OCI-LY3 (cell line): ENCODE results near the gene MUC21.

Experiments used
- EZH2phosphoT487 ChIP-seq: fragments of 200-600 bp; shearing (Covaris generic); IDR thresholded peaks from 2 replicates; pipeline ENCODE4 v1.6.1; 2018; ENCODE audit warnings: antibody characterized with exemption, mixed run types, low read depth
- TF ChIP-seq, protein P1 (sequence below): fragments of 200-600, 300-600 bp; sonication (generic); IDR thresholded peaks from 2 replicates; pipeline ENCODE4 v1.5.1; 2014; ENCODE audit warnings: antibody characterized with exemption, low read length, low read depth

DNA sequence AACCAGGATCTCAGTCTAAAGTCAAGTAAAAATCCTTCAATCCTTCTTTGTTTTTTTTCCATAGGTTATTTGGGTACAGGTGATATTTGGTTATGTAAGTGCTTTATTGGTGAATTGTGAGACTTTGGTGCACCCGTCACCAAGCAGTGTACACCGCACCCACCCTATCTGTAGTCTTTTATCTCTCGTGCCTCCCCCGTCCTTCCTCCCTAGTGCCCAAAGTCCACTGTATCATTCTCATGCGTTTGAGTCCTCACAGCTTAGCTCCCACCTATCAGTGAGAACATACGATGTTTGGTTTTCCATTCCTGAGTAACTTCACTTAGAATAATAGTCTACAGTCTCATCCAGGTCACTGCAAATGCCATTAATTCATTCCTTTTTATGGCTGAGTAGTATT is 27.6 kb downstream of the MUC21 start:
- TF ChIP-seq, protein P1, sequence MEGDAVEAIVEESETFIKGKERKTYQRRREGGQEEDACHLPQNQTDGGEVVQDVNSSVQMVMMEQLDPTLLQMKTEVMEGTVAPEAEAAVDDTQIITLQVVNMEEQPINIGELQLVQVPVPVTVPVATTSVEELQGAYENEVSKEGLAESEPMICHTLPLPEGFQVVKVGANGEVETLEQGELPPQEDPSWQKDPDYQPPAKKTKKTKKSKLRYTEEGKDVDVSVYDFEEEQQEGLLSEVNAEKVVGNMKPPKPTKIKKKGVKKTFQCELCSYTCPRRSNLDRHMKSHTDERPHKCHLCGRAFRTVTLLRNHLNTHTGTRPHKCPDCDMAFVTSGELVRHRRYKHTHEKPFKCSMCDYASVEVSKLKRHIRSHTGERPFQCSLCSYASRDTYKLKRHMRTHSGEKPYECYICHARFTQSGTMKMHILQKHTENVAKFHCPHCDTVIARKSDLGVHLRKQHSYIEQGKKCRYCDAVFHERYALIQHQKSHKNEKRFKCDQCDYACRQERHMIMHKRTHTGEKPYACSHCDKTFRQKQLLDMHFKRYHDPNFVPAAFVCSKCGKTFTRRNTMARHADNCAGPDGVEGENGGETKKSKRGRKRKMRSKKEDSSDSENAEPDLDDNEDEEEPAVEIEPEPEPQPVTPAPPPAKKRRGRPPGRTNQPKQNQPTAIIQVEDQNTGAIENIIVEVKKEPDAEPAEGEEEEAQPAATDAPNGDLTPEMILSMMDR: no peak
- no peak for TF ChIP-seq EZH2phosphoT487
